Skin epidermis (tissue), 12 donors: ENCODE data around the gene ATP2B2.
"Not testable (repeated sequence)": the region's sequence is repeated elsewhere in the genome, so short reads cannot be mapped to it uniquely, and the experiment has no call there.

Experiments
- H3K27ac ChIP-seq, 21 experiments: fragments of 200-600 bp; sonication (generic) in 11 of 21; one replicate each; pipeline ENCODE4 v1.5.0; 2020; ENCODE audit warnings: mild to moderate bottlenecking in 3 of 21, inconsistent platforms in 2 of 21, moderate library complexity in 2 of 21
- H3K4me3 ChIP-seq, 7 experiments: fragments of 200-600 bp; sonication (generic) in 2 of 7; one replicate each; pipeline ENCODE4 v1.5.0; 2020; ENCODE audit warnings: inconsistent platforms in 2 of 7, mild to moderate bottlenecking in 2 of 7, moderate library complexity in 1 of 7

Gene ATP2B2

GRCh38 chr3:10395671-10396070 lies 109.7 kb downstream of the ATP2B2 start:
- no peak overlapping the region for H3K4me3 ChIP-seq
- peak overlapping the region in 5 of 21 experiments; percentile 17 to 66 (median 33) for H3K27ac ChIP-seq

- H3K27ac ChIP-seq = peak overlapping the region in 5 of 21 experiments; percentile 16 to 62 (median 23)
These were observed 110.2 kb downstream of the ATP2B2 start for GRCh38 chr3:10395196-10395595.

GRCh38 chr3:10394491-10395025 lies 110.8 kb downstream of the ATP2B2 start:
- no peak overlapping the region for H3K4me3 ChIP-seq
- peak overlapping the region in 2 of 21 experiments; percentile 17 to 23 for H3K27ac ChIP-seq

More at GRCh38 chr3:10395196-10395595, 110.2 kb downstream of the ATP2B2 start:
- H3K4me3 ChIP-seq = no peak overlapping the region

- H3K4me3 ChIP-seq = no peak overlapping the region
- no peak overlapping the region for H3K27ac ChIP-seq
These were observed 111.9 kb downstream of the ATP2B2 start for GRCh38 chr3:10393514-10393913.

- no peak overlapping the region for H3K27ac ChIP-seq
- H3K4me3 ChIP-seq = no peak overlapping the region
These were observed 112.4 kb downstream of the ATP2B2 start for GRCh38 chr3:10392906-10393461.

- no peak overlapping the region for H3K27ac ChIP-seq
- H3K4me3 ChIP-seq = no peak overlapping the region
These were observed 113.1 kb downstream of the ATP2B2 start for GRCh38 chr3:10392244-10392643.

- Histone ChIP-seq H3K27ac (peak overlapping the region in 2 of 21 experiments; percentile 64 to 75), H3K4me3 (no peak overlapping the region)
These were observed 114.0 kb downstream of the ATP2B2 start for GRCh38 chr3:10391391-10391790.

- peak overlapping the region in 3 of 21 experiments; percentile 37 to 75 (median 64) for H3K27ac ChIP-seq
- no peak overlapping the region for H3K4me3 ChIP-seq
These were observed 114.6 kb downstream of the ATP2B2 start for GRCh38 chr3:10390641-10391373.

GRCh38 chr3:10389995-10390394 lies 115.4 kb downstream of the ATP2B2 start:
- H3K4me3 ChIP-seq = no peak overlapping the region
- H3K27ac ChIP-seq = peak overlapping the region in 4 of 21 experiments; percentile 26 to 75 (median 50)

- Histone ChIP-seq H3K27ac (peak overlapping the region in 3 of 21 experiments; percentile 26 to 75 (median 37)), H3K4me3 (no peak overlapping the region)
These were observed 116.0 kb downstream of the ATP2B2 start for GRCh38 chr3:10389339-10389738.

GRCh38 chr3:10387881-10388609 lies 117.3 kb downstream of the ATP2B2 start:
- Histone ChIP-seq H3K27ac (no peak overlapping the region), H3K4me3 (no peak overlapping the region)

GRCh38 chr3:10386121-10386520 lies 119.3 kb downstream of the ATP2B2 start:
- Histone ChIP-seq H3K4me3 (no peak overlapping the region), H3K27ac (no peak overlapping the region)

- H3K27ac ChIP-seq = no peak overlapping the region
- no peak overlapping the region for H3K4me3 ChIP-seq
These were observed 120.6 kb downstream of the ATP2B2 start for GRCh38 chr3:10384541-10385360.

GRCh38 chr3:10383850-10384248 lies 121.5 kb downstream of the ATP2B2 start:
- no peak overlapping the region for H3K4me3 ChIP-seq

GRCh38 chr3:10382892-10383849 lies 122.2 kb downstream of the ATP2B2 start:
- H3K4me3 ChIP-seq = no peak overlapping the region
- no peak overlapping the region for H3K27ac ChIP-seq

More at GRCh38 chr3:10383850-10384248, 121.5 kb downstream of the ATP2B2 start:
- no peak overlapping the region for H3K27ac ChIP-seq

- not testable (repeated sequence) for H3K4me3 ChIP-seq, H3K27ac ChIP-seq
These were observed 122.9 kb downstream of the ATP2B2 start for GRCh38 chr3:10382445-10382844.

- Histone ChIP-seq H3K27ac (no peak overlapping the region), H3K4me3 (no peak overlapping the region)
These were observed 124.0 kb downstream of the ATP2B2 start for GRCh38 chr3:10381336-10381735.

- Histone ChIP-seq H3K27ac (no peak overlapping the region), H3K4me3 (no peak overlapping the region)
These were observed 124.5 kb downstream of the ATP2B2 start for GRCh38 chr3:10380906-10381305.
